Ammon's horn (tissue), 1 donor: Measurements from ENCODE around the gene OSBPL9.
A peak's percentile ranks its signal among the peaks of the same experiment; 100 is the strongest.
"Not testable (repeated sequence)": the region's sequence is repeated elsewhere in the genome, so short reads cannot be mapped to it uniquely, and the experiment has no call there.

Source experiments
- DNase-seq: peaks from one replicate; pipeline ENCODE4 v3.0.0-alpha.2; 2016; ENCODE audit warnings: low spot score

The OSBPL9 gene

GRCh38 chr1:51610104-51610503 lies 6.8 kb upstream of the OSBPL9 start:
- not testable (repeated sequence) for DNase-seq

DNA sequence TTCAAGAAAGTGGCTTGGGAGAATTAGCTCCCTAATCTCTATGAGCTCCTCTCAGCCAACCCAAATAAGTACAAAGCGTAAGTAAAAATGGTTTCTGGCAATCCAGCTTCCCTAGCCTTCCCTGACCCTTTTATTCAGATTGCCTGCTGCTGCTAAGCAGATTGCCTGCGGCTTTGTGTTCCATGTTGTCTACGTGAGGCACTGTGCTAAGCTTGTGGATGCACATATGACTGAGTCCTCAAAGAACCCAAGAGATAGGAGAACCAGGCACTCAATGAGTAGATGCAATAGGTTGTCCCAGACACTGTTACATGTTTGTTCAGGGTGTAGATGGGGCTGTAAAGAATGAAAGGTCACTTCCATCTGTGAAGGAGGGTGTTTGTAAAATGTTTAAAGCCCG lies 6.3 kb upstream of the OSBPL9 start:
- DNase-seq: no peak

DNA sequence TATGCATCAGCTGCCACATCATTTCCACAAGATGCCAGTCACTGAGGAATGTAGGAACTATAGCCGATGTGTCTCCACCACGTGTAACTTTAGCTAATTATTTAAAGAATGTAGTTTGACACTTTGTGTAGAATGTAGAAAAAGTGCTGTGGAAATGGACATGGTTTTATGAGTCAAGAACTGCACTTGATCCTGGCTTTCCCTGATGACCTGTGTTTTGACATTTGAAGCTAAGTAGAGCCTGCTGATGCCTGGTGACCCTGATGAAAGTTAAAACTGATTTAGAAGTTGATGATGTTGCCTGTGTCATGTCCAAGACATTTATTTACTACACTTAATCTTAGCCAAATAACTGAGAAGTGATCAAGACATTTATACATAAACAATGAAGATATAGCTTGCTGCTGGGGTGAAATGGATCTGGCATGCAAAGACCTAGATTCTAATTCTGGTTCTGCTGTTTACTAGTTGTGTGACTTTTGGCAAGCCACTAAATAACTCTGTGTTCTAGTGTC lies 4.4 kb upstream of the OSBPL9 start:
- no peak for DNase-seq

DNA sequence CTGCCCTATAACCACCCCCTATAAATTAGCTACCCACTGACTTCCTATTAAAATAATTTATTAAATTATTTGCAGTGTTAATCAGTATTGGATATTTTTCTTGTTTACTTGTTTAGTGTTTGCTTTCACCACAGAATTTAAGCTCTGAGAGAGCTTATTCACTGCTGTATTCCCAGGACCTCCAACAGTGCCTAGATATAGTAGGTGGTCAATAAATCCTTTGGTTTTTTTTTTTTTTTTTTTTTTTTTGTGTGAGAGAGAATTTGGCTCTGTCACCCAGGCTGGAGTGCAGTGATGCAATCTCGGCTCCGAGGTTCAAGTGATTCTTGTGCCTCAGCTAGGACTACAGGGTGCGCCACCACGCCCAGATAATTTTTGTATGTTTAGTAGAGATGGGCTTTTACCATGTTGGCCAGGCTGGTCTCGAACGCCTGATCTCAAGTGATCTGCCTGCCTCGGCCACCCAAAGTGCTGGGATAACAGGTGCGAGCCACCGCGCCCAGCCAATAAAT lies 1.1 kb upstream of the OSBPL9 start:
- no peak for DNase-seq

- no peak for DNase-seq
Observed at GRCh38 chr1:51616490-51616889, 402 bp upstream of the OSBPL9 start.

GRCh38 chr1:51618715-51619114 lies 1.8 kb downstream of the OSBPL9 start:
- DNase-seq: no peak

- DNase-seq: no peak
Observed at GRCh38 chr1:51620470-51620869, 3.6 kb downstream of the OSBPL9 start.

GRCh38 chr1:51621161-51621560 lies 4.3 kb downstream of the OSBPL9 start:
- DNase-seq: no peak

- no peak for DNase-seq
Observed at GRCh38 chr1:51621841-51622454, 5.1 kb downstream of the OSBPL9 start.

DNA sequence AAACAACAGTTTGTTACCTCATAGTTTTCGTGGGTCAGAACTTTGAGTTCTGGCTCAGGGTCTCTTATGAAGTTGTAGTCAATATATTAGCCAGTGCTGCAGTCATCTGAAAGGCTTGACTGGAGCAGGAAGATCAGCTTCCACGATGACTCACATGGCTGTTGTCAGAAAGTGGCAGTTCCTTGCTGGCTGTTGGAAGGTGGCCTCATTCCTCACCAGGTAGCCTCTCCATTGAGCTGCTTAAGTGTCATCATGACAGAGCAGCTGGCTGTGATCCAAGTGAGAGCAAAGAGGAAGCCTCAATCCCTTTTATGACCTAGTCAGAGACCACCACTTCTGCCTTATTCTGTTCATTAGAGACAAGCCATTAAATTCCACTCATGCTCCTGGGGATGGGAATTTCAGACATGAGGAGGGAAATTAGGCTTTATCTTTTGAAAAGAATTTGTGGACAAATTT lies 5.6 kb downstream of the OSBPL9 start:
- DNase-seq: peak; percentile 39

DNA sequence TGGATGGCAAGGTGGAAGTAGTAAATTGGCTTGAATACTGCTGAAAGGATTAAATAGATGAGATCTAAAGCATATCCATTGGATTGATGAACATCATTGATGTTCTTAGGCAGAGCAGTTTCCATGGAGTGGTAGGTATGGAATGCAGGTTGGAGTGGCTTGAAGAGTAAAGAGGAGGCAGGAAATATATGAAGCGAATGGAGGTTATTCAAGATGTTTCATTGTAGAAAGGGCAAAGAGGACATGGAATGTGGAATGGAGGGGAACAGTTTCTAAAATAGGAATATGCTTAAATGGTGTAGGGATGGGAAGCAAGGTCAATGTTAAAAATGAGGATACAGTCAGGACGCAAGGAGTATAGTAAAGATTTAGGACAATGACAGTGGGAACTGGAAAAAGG lies 6.1 kb downstream of the OSBPL9 start:
- DNase-seq: no peak

DNA sequence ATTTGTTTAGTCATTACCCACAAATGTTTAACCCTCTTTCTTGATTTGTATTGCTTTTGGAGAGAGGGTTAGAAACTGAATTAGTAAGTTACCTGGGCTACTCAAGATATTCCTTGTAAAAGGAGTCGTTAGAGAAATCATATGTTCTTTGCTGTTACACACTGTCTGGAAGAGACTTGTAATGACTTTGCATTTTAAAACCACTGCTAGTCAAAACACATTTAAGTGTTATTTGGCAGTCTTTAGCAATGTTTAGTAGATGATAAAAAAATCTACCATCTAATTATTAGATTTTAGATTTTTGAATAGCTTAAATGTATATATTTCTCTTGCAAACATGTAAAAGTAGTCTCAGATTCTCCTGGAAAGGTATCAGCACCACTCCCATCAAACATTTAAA lies 6.6 kb downstream of the OSBPL9 start:
- DNase-seq: no peak

DNA sequence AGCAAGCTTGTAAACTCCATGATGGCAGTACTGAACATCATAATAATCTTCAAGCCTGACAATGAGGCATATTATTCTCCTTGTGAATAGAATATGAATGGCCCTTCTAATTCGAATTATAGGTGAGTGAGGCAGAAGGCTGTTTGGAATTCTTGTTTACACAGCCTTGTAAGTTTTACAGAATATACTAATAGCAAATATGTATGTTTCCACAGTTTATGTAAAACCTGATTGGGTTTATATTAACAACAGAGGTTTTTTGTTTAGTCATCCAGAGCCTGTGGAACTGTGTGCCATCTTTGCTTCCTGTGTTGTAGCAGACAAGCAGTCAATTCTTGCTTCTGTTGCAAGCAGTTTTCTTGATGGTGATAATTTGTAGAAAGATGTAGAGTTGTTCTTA lies 8.0 kb downstream of the OSBPL9 start:
- DNase-seq: peak; percentile 35

GRCh38 chr1:51627672-51628071 lies 10.8 kb downstream of the OSBPL9 start:
- peak; percentile 43 for DNase-seq

- no peak for DNase-seq
Observed at GRCh38 chr1:51628715-51629590, 12.1 kb downstream of the OSBPL9 start.

- DNase-seq: no peak
Observed at GRCh38 chr1:51629918-51630317, 13.0 kb downstream of the OSBPL9 start.

GRCh38 chr1:51630393-51630792 lies 13.5 kb downstream of the OSBPL9 start:
- DNase-seq: no peak

GRCh38 chr1:51630922-51631321 lies 14.0 kb downstream of the OSBPL9 start:
- DNase-seq: no peak

DNA sequence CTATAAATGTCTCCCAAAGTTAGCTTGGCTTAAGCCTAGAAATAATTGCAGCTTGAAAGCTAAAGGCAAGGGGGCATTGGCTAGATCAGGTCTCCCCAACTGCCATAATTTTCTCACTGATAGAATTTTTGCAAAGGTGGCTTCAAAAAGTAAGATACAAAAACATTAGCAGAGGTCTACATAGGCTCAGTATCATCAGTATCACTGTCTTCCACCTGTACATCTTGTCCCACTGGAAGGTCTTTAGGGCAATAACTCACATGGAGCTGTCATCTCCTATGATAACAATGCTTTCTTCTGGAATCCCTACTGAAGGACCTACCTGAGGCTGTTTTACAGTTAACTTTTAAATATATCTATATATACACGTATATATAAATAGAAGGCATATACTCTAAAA lies 14.9 kb downstream of the OSBPL9 start:
- DNase-seq: no peak

- no peak for DNase-seq
Observed at GRCh38 chr1:51634618-51635017, 17.7 kb downstream of the OSBPL9 start.

GRCh38 chr1:51635615-51636014 lies 18.7 kb downstream of the OSBPL9 start:
- no peak for DNase-seq

DNA sequence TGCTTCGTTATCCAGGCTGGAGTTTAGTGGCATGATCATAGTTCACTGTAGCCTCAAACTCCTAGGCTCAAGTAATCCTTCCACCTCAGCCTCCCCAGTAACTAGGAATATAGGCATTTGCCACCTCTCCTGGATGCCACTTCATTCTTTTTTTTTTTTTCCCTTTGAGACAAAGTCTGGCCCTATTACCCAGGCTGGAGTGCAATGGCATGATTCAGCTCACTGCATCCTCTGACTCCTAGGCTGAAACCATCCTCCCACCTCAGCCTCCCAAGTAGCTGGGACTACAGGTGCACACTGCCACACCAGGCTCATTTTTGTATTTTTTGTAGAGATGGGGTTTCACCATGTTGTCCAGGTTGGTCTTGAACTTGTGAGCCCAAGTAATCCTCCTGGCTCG lies 19.3 kb downstream of the OSBPL9 start:
- DNase-seq: no peak
